Activated T-cell treated with anti-CD3 and anti-CD28 coated beads, Interleukin-2, amount 50 U/mL, for 24 hours (primary cell): ENCODE results near the gene BTBD9.
"Not testable (repeated sequence)": the region's sequence is repeated elsewhere in the genome, so short reads cannot be mapped to it uniquely, and the experiment has no call there.

ENCODE experiments used
- DNase-seq: peaks from one replicate; pipeline ENCODE4 v3.0.0-alpha.2; 2020
- H3K27ac Mint-ChIP-seq: 2 replicates; pipeline ENCODE4 v1.8.0; 2020; ENCODE audit warnings: mild to moderate bottlenecking, mixed read lengths
- H3K27me3 Mint-ChIP-seq: 2 replicates; pipeline ENCODE4 v1.8.0; 2020; ENCODE audit warnings: mixed read lengths
- H3K36me3 Mint-ChIP-seq: 2 replicates; pipeline ENCODE4 v1.8.0; 2020; ENCODE audit warnings: low read depth, mixed read lengths
- H3K4me1 Mint-ChIP-seq: 2 replicates; pipeline ENCODE4 v1.8.0; 2020; ENCODE audit warnings: low read depth, mixed read lengths
- H3K4me3 Mint-ChIP-seq: 2 replicates; pipeline ENCODE4 v1.8.0; 2020; ENCODE audit warnings: mild to moderate bottlenecking, moderate library complexity, mixed read lengths
- H3K9me3 Mint-ChIP-seq: 2 replicates; pipeline ENCODE4 v1.8.0; 2020; ENCODE audit warnings: mixed read lengths

Gene BTBD9

DNA sequence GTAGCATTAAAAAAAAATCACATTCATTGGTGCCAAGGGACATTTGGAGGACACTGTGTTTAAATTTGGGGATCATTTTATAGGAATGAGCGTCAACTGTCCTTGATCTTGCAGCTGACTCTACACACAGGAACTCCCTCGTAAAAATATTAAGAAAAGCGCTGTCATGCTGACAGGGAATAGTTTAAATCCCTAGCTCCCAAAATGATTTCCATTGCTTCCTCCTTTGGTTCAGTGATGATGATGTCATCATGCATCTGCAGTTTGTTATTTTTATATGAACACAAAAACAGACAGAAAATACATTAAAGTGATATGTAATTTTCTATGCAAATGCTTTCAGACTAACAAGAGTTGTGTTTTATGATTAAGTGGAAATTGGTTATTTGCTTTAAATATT, 275.6 kb downstream of the BTBD9 start:
- DNase-seq: no peak
- H3K36me3 Mint-ChIP-seq: no peaks in the 10 kb centered on the region
- no peak overlapping the region for H3K4me3 Mint-ChIP-seq
- H3K9me3 Mint-ChIP-seq: no peaks in the 10 kb centered on the region
- no peak overlapping the region for H3K27ac Mint-ChIP-seq
- no peaks in the 10 kb centered on the region for H3K4me1 Mint-ChIP-seq
- H3K27me3 Mint-ChIP-seq: no peaks in the 10 kb centered on the region

- Mint-ChIP-seq H3K27ac (no peak overlapping the region), H3K4me1 (peaks cover 15% of the 10 kb centered on the region), H3K9me3 (no peaks in the 10 kb centered on the region), H3K27me3 (no peaks in the 10 kb centered on the region), H3K36me3 (peaks cover 2% of the 10 kb centered on the region), H3K4me3 (no peak overlapping the region)
- DNase-seq: no peak
Measured at GRCh38 chr6:38355519-38355918, 284.2 kb downstream of the BTBD9 start.

DNA sequence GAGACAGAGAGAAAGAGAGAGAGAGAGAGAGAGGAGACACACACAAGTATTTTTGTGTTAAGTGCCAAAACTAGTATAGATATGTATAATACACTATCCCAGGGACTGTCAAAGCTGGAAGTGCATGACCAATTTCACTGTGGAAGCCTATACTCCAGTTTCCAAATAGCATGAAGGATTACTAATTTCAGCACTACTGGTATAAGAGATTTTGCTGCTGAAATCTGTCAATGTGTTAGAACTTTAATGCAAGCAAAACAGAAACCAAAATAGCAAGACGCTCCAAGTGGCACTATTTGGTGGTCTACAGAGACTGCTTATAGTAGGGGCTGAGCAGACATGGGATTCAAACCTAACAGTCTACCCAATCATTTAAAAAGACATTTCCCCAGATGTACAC, 284.8 kb downstream of the BTBD9 start:
- no peak overlapping the region for H3K4me3 Mint-ChIP-seq
- H3K27me3 Mint-ChIP-seq: no peaks in the 10 kb centered on the region
- H3K36me3 Mint-ChIP-seq: peaks cover 2% of the 10 kb centered on the region
- no peak for DNase-seq
- peaks cover 15% of the 10 kb centered on the region for H3K4me1 Mint-ChIP-seq
- H3K9me3 Mint-ChIP-seq: no peaks in the 10 kb centered on the region
- H3K27ac Mint-ChIP-seq: peak overlapping the region; percentile 12

- Mint-ChIP-seq H3K27ac (no peak overlapping the region), H3K36me3 (peaks cover 2% of the 10 kb centered on the region), H3K27me3 (no peaks in the 10 kb centered on the region), H3K4me1 (peaks cover 15% of the 10 kb centered on the region), H3K4me3 (no peak overlapping the region), H3K9me3 (no peaks in the 10 kb centered on the region)
- DNase-seq: no peak
Measured at GRCh38 chr6:38354037-38354381, 285.7 kb downstream of the BTBD9 start.

DNA sequence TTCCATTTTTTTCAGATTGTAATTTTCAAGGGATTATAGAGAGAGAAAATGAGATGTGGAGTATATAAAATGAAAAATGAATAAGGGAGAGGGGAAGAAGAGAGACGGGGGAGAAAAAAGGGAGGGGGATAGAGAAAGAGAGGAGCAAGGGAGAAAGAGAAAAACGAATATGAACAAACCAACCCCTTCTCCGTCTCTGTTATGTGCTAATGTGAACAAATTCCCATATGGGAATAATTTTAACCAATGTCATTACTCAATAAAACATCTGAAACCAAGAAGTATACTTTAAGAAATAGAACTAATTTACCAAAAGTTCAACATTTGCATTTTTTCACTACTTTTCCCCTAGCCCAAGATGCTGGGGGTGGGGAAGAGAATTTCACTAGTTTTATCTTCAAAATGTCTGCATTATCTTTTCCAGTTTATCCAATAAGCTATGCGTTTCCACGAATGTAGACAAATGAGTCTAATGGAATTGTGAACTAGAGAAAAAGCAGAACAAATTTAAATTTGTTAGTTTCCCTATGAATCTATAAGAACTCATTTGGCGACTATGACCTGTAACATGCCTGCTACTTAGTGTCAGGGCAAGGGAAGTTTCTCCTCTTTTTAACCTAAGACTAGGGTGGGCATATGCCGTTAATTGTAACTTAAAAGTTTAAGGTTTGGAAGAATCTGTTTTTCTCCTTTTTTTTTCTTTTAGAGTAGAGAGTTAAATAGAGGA, 286.3 kb downstream of the BTBD9 start:
- H3K27ac Mint-ChIP-seq: no peak overlapping the region

GRCh38 chr6:38352636-38353035, 287.1 kb downstream of the BTBD9 start:
- DNase-seq: no peak
- Mint-ChIP-seq H3K27ac (no peak overlapping the region), H3K4me3 (no peak overlapping the region), H3K4me1 (peaks cover 15% of the 10 kb centered on the region), H3K27me3 (no peaks in the 10 kb centered on the region), H3K9me3 (no peaks in the 10 kb centered on the region), H3K36me3 (peaks cover under 1% of the 10 kb centered on the region)

More for the DNA sequence above, 286.3 kb downstream of the BTBD9 start:
- no peaks in the 10 kb centered on the region for H3K27me3 Mint-ChIP-seq
- H3K9me3 Mint-ChIP-seq: no peaks in the 10 kb centered on the region
- no peak overlapping the region for H3K4me3 Mint-ChIP-seq
- peaks cover 2% of the 10 kb centered on the region for H3K36me3 Mint-ChIP-seq
- no peak for DNase-seq
- peaks cover 15% of the 10 kb centered on the region for H3K4me1 Mint-ChIP-seq

DNA sequence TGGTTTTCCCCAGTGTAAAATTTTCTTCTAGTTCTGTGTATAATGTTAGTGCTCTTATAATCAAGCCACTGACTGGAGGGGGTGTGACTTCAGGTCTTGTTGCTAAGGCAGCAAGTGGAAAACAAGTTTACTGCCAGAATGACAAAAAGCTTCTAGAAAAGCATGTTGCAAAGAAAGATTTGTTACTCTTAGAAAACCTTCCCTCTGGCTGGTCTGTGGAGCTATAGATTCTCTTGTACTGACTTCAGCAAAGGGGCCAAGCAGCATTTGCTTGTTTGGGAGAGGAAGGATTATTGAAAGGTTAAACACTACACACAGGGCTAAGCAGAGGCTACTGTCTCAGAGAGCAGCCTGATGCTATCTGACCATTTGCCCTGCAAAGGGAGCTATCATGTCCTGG, 288.8 kb downstream of the BTBD9 start:
- no peaks in the 10 kb centered on the region for H3K9me3 Mint-ChIP-seq
- H3K4me3 Mint-ChIP-seq: no peak overlapping the region
- no peak overlapping the region for H3K27ac Mint-ChIP-seq
- peaks cover 12% of the 10 kb centered on the region for H3K4me1 Mint-ChIP-seq
- no peak for DNase-seq
- no peaks in the 10 kb centered on the region for H3K27me3 Mint-ChIP-seq
- H3K36me3 Mint-ChIP-seq: no peaks in the 10 kb centered on the region

DNA sequence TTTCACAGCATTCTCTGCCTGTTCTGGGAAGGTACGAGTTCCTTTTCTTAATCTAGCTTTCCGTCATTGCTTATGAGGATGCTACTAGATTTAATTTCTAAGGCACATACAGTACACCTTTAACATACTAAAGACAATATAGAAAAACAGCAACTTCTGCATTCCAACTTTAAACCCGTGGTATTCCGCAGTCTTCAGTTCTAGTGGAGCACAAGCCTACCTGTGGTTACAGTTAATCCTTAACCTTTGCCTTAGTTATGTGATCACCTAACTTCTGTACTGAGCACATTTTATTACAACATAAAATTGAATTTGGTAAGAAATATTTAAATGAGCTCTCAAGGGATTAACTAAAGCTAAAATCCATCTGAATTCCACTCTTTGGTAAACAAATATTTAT, 289.5 kb downstream of the BTBD9 start:
- Mint-ChIP-seq H3K27ac (no peak overlapping the region), H3K36me3 (no peaks in the 10 kb centered on the region), H3K4me3 (no peak overlapping the region), H3K27me3 (no peaks in the 10 kb centered on the region), H3K9me3 (no peaks in the 10 kb centered on the region), H3K4me1 (peaks cover 5% of the 10 kb centered on the region)
- no peak for DNase-seq

- no peaks in the 10 kb centered on the region for H3K9me3 Mint-ChIP-seq
- no peak overlapping the region for H3K27ac Mint-ChIP-seq
- H3K36me3 Mint-ChIP-seq: peaks cover 2% of the 10 kb centered on the region
- no peak overlapping the region for H3K4me3 Mint-ChIP-seq
- no peak for DNase-seq
- no peaks in the 10 kb centered on the region for H3K27me3 Mint-ChIP-seq
- peaks cover 3% of the 10 kb centered on the region for H3K4me1 Mint-ChIP-seq
Measured at GRCh38 chr6:38349795-38350194, 289.9 kb downstream of the BTBD9 start.

- no peaks in the 10 kb centered on the region for H3K4me1 Mint-ChIP-seq
- H3K4me3 Mint-ChIP-seq: no peak overlapping the region
- no peaks in the 10 kb centered on the region for H3K9me3 Mint-ChIP-seq
- DNase-seq: no peak
- H3K36me3 Mint-ChIP-seq: peaks cover 6% of the 10 kb centered on the region
- H3K27ac Mint-ChIP-seq: no peak overlapping the region
- no peaks in the 10 kb centered on the region for H3K27me3 Mint-ChIP-seq
Measured at GRCh38 chr6:38349221-38349620, 290.5 kb downstream of the BTBD9 start.

DNA sequence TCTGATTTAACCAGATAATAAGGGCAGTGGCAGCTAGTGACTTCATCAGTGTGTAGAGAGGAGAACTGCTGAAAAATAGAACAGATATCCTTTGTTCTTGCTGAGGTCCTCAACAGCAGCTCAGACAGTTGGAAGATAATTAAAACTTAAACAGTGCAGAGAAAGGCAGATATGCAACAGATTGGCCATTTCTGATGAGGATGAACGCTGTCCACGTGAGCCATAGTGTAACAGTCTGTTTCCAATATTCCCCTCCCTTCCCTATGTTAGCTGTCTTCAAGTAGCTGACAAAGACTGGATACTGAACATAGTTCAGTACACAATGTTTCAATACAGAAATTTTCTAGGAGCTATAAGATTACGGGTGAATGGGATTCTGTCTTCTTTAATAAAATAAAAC, 291.4 kb downstream of the BTBD9 start:
- Mint-ChIP-seq H3K9me3 (no peaks in the 10 kb centered on the region), H3K4me3 (no peak overlapping the region), H3K4me1 (no peaks in the 10 kb centered on the region), H3K27me3 (no peaks in the 10 kb centered on the region), H3K36me3 (peaks cover 11% of the 10 kb centered on the region), H3K27ac (no peak overlapping the region)
- DNase-seq: no peak

GRCh38 chr6:38347829-38348228, 291.9 kb downstream of the BTBD9 start:
- not testable (repeated sequence) for H3K4me3 Mint-ChIP-seq, DNase-seq, H3K4me1 Mint-ChIP-seq, H3K27ac Mint-ChIP-seq, H3K27me3 Mint-ChIP-seq, H3K9me3 Mint-ChIP-seq
- peaks cover 16% of the 10 kb centered on the region for H3K36me3 Mint-ChIP-seq

DNA sequence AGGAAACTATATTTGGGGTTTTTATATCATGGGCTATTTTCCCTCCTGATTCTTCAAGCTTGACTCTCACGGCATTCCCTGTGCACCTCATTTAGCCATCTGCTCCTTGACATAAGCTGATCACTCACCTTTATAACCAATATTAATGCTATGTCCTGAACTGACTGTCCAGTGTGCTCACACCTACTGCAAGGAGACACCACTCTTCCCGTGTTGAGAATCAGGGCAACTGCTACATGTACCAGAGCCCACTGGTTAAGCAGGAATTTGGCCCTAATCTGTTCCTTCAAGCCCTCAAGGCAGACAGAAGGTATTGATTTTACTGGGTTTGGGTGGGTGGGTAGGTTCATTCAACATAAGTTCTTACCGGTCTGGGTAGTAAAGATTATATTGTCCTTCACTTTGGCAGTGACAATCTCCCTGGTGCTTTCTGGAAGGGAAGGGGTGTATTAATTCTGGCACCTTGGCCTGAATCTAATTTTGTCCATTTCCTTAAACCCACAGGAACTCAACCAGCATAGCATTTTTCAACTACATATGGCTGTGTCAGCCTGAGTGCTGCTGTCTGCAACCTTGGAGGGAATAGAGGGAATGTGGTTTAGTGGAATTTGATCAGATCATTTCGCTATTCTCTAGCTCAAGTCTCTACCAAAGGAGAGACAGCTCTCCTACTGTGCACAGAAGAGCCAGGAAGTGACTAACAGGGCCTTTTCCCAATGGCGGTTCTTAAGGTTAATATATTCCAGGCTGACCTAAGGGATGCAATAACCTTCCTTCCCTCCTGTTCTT, 293.2 kb downstream of the BTBD9 start:
- H3K4me3 Mint-ChIP-seq: no peak overlapping the region
- H3K36me3 Mint-ChIP-seq: peaks cover 20% of the 10 kb centered on the region
- no peaks in the 10 kb centered on the region for H3K27me3 Mint-ChIP-seq
- no peak overlapping the region for H3K27ac Mint-ChIP-seq
- no peaks in the 10 kb centered on the region for H3K9me3 Mint-ChIP-seq
- H3K4me1 Mint-ChIP-seq: no peaks in the 10 kb centered on the region
- DNase-seq: no peak

DNA sequence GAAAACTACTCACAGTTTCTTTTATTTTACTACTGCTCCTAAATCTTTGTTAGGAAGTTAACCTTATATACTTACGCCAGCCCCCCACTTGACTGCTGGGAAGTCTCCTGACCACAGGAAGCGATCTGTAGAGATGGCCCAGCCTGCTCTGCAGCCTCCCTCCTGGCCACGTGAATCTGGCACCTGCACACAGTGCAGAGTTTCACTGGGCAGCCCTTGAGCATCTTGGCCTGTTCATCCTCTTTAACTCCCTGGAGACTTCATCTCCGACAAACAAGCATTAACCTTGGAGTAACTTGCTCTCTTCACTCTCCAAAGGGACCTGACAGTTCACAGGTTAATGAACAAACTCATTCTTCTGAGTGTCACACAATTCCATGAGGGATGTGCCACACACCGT, 294.1 kb downstream of the BTBD9 start:
- Mint-ChIP-seq H3K27me3 (no peaks in the 10 kb centered on the region), H3K27ac (no peak overlapping the region), H3K4me1 (no peaks in the 10 kb centered on the region), H3K4me3 (no peak overlapping the region), H3K36me3 (peaks cover 20% of the 10 kb centered on the region), H3K9me3 (no peaks in the 10 kb centered on the region)
- DNase-seq: no peak

DNA sequence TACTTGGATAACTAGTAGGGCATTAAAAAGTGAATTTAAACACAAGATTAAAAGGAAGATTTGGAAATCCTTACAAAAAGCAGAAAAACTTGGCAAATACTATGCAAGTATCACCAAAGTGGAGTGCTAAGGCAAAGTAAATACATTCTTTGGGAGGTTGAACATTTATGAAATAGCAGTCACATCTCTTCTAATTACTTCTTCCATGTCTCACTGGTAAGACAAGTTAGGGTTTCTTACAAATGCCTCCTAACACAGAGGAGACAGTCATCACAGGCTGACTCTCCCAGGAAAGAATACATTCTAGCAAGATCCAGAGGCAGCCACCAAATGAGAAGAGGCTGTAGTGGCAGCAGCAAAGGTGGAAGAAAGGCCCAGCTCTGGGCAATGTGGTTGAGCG, 298.2 kb downstream of the BTBD9 start:
- H3K27me3 Mint-ChIP-seq: no peaks in the 10 kb centered on the region
- no peak overlapping the region for H3K27ac Mint-ChIP-seq
- H3K36me3 Mint-ChIP-seq: peaks cover 43% of the 10 kb centered on the region
- peaks cover 3% of the 10 kb centered on the region for H3K9me3 Mint-ChIP-seq
- no peaks in the 10 kb centered on the region for H3K4me1 Mint-ChIP-seq
- no peak overlapping the region for H3K4me3 Mint-ChIP-seq
- no peak for DNase-seq
